CD4-positive, alpha-beta T cell treated with Interleukin-15 for 4 hours (primary cell): ENCODE results near the gene RNF168.
A peak's percentile ranks its signal among the peaks of the same experiment; 100 is the strongest.
"Not testable (repeated sequence)": the region's sequence is repeated elsewhere in the genome, so short reads cannot be mapped to it uniquely, and the experiment has no call there.

Experiments used
- DNase-seq: peaks from one replicate; pipeline ENCODE4 v3.0.0-alpha.2; 2020; ENCODE audit warnings: low spot score

The RNF168 gene

DNA sequence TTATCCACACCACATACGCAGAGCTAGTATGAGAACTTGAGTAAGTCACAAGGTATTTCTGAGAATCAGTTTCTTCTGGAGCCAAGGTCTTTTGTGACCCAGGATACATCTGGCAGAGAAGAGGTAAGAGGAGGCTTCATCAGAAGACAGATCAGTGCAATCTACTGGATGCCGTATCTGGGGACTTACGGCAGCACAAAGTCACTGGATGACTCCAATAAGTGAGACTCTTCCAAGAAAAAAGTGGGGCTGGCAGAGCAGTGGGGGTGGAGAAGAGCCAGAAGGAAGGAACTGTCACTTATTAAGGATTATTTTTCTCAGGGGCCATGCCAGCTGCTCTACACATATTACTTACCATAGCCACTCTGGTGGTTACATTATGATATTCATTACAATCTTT is 39.8 kb downstream of the RNF168 start:
- no peak for DNase-seq

DNA sequence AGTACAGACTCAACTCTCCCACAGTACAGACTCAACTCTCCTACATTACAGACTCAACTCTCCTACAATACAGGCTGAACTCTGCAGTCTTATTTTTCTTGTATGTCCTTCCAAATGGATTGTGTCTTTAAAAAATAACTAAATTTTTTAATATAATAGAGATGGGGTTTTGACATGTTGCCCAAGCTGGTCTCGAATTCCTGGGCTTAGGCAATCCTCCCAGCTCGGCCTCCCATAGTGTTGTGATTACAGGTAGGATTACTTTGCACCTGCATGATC is 40.2 kb downstream of the RNF168 start:
- no peak for DNase-seq

DNA sequence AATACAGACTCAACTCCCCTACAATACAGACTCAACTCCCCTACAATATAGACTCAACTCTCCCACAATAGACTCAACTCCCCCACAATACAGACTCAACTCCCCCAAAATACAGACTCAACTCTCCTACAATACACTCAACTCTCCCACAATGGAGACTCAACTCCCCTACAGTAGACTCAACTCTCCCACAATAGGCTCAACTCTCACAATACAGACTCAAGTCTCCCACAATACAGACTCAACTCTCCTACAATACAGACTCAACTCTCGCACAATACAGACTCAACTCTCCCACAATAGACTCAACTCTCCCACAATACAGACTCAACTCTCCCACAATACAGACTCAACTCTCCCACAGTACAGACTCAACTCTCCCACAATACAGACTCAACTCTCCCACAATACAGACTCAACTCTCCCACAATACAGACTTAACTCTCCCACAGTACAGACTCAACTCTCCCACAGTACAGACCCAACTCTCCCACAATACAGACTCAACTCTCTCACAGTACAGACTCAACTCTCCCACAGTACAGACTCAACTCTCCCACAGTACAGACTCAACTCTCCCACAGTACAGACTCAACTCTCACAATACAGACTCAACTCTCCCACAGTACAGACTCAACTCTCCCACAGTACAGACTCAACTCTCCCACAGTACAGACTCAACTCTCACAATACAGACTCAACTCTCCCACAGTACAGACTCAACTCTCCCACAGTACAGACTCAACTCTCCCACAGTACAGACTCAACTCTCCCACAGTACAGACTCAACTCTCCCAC is 40.7 kb downstream of the RNF168 start:
- not testable (repeated sequence) for DNase-seq

DNA sequence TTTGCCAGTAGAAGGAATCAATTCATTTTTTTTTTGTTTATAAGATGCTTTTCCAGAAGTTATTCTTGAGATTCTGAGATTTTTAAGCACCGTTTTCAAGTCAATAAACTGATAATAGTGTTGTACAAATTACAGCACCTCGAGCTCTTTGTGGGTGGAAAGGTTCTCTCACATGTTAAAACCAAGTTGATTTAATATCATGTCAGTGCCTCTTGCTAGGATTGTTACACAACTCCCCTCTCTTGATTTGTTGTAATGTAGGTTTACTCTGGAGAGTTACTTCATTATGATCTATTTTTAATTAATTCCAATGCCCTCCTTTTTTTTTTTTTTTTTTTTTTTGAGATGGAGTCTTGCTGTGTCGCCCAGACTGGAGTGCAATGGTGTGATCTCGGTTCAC is 45.5 kb downstream of the RNF168 start:
- DNase-seq, result no peak

DNA sequence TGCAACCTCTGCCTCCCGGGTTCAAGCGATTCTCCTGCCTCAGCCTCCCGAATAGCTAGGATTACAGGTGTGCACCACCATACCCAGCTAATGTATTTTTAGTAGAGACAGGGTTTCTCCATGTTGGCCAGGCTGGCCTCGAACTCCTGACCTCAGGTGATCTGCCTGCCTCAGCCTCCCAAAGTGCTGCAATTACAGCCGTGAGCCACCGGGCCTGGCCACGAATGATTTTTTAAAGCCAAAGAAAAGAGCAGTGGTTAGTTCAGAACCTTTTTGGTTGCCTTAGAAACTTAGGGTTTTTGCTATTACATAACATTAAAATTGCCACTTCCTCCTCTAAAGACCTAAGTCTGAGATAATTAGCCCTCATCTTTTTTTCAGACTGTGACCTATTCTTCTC is 46.1 kb downstream of the RNF168 start:
- DNase-seq, result peak; percentile 7

DNA sequence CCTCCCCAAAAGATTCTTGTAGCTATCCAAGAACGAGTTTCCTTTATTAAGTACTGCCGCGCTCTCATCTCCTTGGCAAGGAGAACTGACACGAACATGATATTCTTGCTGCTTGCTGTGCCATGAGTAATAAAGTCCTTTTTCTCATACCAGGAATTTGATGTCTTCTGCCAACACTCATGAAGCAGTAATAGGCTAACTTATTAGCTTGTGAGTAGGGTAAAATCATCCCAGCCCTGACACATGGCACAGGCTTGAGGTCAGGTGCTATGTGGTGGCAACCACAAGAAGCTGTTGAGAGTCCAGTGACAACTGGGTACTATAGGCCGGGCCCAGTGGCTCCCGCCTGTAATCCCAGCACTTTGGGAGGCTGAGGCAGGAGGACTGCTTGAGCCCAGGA is 48.6 kb downstream of the RNF168 start:
- no peak for DNase-seq

DNA sequence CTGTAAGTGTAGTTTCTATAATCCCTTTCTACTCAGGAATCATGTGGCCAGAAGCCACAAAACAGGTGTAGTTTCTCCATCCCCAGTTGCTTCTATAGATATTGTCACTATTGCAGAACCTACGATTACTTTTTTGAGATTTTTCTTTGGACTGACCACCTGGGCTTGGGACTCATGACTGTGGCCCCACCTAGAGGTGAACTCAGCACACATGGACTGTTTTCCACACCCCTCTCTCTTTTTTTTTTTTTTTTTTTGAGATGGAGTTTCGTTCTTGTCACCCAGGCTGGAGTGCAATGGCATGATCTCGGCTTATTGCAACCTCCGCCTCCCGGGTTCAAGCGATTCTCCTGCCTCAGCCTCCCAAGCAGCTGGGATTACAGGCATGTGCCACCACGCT is 58.2 kb downstream of the RNF168 start:
- DNase-seq, result not testable (repeated sequence)

DNA sequence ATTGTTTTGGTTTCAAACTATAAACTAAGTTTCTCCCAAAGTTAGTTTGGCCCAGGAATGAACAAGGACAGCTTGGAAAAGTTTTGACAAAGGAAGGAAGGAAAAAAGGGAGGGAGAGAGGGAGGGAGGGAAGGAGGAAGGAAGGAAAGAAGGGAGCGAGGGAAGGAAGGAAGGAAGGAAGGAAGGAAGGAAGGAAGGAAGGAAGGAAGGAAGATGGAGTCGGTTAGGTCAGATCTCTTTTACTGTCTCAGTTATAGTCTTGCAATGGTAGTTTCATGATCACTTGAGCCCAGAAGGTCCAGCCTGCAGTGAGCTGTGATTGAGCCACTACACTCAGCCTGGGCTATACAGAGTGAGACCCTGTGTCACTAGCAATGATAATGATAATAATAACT is 59.1 kb downstream of the RNF168 start:
- DNase-seq, result no peak

DNA sequence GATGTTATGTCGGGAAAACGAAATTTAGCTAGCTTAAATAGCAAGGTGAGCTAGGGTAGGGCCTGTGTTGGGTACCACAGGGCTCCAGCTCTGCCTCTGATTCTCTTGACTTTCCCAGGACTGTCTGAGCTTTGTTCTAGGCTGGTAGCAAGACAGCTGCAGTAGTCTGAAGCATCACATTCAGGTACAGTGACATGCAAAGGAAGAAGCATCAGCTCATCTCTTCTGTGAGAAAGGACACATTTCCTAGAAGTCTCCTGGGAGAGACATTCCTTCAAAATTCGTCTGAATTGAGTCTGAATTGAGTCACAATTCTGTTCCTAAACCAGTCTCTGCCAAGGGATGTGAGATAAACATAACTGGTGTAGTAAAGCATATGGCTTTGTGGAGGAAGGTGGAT is 62.9 kb downstream of the RNF168 start:
- DNase-seq, result no peak

DNA sequence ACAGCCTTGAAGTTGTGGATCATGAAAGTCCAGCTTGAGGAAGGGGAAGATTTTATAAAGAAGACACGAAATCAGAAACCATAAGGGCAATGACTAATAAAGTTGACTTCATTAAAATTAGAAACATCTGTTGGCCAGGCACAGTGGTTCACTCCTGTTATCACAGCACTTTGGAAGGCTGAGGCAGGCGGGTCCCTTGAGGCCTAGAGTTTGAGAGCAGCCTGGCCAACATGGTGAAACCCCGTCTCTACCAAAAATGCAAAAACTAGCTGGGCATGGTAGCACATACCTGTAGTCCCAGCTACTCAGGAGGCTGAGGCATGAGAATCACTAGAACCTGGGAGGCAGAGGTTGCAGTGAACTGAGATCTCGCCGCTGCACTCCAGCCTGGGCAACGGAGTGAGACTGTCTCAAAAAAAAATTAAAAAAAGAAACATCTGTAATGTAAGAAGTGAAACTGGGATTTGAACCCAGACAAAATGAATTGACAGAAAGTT is 63.5 kb downstream of the RNF168 start:
- DNase-seq, result no peak

DNA sequence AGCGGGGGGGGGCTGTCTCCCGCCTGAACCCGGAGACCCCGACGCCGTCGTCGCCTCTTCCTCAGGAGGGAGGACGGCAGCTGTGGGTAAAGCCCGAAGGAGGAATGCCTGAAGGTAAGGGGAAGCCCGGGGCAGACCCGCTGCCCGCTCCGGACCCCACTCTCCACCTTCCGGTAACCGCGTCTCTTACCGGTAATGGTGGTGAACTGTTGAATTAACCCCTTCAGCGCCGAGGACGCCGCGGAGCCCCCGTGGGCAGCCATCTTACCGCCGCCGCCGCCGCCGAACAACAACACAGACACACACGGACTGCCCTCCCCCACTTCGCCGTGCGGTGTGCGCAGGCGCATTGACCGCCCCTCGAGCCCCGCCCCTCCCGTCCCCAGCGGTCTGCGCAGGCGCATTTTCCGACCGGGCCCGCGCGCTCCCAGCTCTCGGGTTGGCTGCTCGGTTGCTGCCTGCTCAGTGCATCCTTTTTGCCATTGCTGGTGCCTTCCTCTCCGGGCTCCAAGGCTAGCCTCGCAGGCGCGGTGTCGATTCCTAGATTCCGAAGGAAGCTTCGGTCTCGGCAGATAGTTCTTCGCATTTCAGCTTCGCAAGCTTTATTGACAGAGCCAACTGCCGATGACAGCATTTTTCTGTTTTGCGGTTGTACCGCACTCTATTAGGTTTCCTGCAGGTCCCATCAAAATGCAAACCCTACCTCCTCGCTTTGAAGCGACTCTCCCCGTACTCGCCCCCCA is 71.3 kb downstream of the RNF168 start, which contains the start of gene UBXN7:
UBXN7 (minus strand) TSS at position 291 of the 743 bp plus-strand sequence; CDS start at position 263, 28 bp downstream.
- DNase-seq, result peak; percentile 96

DNA sequence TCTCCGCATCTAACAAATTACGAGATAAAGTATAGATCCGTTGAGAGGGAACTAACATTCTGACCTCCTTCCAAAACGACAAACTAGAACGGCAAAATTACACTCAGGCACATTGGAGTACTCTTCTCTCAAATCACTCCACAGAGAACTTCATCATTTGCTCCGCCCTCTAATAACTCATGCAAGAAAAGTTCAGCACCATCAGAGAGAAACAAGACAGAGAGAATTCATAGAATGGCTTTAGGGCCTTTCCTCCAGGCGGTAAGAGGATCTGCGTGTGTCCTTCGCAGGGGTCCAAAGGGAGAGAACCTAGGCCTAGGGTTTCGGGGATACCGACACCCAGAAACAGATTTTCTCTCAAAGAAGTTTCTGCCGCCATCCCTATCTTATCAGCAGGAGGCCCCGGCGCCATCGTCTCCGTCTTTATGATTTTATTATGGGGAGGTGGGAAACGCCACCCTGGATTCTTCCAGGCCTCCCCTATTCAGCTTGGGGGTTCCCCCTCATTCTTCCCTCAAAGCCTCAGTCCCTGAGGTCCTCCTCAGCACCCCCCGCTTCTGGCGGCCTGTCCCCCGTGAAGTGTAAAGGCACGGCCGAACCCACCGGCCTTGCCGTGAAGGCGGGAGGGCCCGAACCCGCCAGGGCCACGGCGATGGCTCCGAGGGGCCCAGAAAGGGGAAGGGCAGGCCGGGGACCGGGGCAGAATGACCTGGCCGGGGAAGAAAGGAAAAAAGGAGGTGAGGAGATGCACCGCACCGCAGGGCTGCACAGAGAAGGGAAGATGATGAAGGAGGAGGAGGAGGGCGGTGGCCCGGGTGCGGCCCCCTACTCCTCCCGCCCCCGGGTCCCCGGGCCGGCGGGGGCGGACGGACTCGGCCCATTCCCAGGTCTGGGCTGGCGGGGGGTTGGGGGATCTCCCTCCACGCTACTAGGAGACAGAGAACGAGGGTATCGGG is 72.1 kb downstream of the RNF168 start:
- peak; percentile 30 for DNase-seq

DNA sequence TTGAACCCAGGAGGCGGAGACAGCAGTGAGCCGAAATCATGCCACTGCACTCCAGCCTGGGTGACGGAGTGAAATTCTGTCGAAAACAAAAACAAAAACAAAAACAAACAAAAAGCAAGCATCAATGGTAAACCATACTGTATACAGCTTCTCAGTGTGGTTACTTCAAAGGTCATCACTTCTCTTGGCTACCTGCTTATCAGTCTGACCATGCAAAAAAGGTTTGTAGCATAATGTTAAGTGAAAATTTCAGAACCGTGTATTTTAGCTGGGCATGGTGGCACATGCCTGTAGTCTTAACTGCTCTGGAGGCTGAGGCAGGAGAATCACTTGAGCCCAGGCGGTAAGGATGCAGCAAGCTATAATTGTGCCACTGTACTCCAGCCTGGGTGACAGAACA is 75.5 kb downstream of the RNF168 start:
- no peak for DNase-seq

DNA sequence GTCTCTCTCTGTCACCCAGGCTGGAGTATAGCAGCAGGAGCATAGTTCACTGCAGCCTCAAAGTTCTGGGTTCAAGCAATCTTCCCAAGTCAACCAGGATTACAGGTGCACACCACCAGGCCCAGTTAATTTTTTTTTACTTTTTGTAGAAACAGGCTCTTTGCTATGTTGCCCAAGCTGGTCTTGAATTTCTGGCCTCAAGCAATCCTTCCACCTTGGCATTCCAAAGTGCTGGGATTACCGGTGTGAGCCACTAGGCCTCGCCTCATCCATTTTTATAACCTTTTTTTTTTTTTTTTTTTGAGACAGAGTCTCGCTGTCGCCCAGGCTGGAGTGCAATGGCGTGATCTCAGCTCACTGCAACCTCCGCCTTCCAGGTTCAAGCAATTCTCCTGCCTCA is 79.1 kb downstream of the RNF168 start:
- not testable (repeated sequence) for DNase-seq

DNA sequence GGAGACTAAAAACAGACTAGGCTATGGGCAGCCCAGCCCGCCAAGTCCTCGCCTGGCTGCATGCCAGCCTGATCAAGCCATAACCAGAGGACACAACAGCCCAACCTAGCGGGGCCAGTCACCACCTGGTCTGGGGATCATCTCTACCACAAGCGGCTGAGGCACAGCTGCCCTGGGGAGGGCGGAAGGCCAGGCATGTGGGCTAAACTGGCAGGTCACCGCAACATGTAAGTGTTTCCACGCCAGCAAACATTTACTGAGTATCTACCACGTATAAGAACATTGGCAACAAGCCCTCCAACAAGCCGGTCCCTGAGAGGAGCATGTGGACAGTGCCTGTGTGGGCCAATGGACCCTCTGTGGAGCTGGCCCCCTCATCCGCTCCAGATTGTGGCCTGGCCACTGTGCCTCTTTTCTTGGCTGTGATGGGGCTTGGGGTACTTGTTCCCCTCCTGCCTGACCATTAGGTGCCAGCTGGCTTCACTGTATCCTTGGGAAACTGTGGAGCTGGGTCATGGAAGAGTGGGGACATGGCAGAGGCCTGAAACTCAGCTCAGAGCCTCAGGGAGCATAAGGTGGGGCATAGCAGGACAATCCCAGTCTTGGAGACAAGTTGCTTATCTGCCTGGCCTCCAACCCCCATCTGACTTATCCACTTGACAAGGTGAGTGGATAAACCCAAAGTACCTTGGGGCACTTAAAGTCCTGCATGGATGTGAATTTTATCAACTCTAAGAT is 80.4 kb downstream of the RNF168 start:
- DNase-seq, result no peak

DNA sequence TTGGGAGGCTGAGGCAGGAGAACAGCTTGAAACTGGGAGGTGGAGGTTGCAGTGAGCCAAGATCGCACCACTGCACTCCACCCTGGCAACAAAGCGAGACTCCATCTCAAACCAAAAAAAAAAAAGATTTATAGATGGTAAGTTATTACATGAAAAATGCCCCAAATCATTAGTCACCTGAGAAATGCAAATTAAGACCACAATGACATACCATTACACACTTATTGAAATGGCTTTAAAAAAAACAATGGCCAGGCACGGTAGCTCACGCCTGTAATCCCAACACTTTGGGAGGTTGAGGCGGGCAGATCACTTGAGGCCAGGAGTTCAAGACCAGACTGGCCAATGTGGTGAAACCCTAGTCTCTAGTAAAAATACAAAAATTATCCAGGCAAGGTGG is 81.9 kb downstream of the RNF168 start:
- DNase-seq, result not testable (repeated sequence)

DNA sequence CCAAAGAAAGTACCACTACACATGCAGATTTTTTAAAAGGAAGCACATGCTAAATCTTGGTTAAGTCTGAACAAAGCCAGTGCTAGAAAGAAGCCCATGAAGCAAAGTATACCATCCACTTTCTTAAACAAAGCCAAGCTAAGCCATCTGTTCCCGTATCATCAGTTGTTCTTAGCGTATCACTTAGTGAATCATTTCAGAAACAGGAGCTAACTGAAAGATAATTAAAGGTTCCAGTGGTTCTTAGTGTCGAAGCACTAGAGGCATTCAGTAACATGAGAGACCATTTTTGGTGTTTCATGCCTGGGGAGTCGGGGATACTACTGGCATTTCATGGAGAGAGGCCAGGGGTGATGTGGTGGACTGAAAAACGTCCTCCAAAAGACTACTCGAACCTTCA is 84.2 kb downstream of the RNF168 start:
- DNase-seq, result no peak
